ENCODE data around the gene UCHL1. TPM values are rescaled to one million over a fixed set of nuclear protein-coding genes. Genes with fewer than 3 reads are reported as not detected.

The UCHL1 gene
- total and polyA plus RNA-seq, 7 donors, result 10.5 to 88.3 (median 23.4) TPM

DNA sequence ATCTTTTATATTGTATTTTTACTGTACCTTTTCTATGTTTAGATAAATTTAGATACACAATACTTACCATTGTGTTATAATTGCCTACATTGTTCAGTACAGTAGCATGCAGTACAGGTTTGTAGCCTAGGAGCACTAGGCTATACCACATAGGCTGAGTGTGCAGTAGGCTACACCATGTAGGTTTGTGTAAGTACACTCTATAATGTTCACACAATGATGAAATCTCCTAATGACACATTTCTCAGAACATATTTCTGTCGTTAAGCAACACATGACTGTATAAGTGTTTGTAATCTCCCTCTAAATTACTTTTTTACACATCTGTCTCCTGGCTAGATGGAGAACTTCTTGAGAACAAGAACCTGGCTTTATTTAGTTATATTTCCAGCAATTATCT is 40.3 kb downstream of the UCHL1 start:
- intact Hi-C loops (cut with DNase I), result loop anchor here in 1 of 2 donors (10.0 kb wide), 1 partner anchor 48 kb away; no protein-coding TSS in a partner anchor
- Histone ChIP-seq H3K4me1 (no peaks in the 10 kb centered on the region), H3K36me3 (ENCODE audit: insufficient read depth in 1 of 2, low read depth in 1 of 2) (no peaks in the 10 kb centered on the region), H3K9me3 (no peaks in the 10 kb centered on the region), H3K27me3 (ENCODE audit: insufficient read depth in 3 of 3, low read length in 2 of 3) (no peaks in the 10 kb centered on the region), H3K27ac (no peak overlapping the region), H3K4me3 (no peak overlapping the region)
- no peak for ATAC-seq
- no peak for DNase-seq
- TF ChIP-seq, protein P1, sequence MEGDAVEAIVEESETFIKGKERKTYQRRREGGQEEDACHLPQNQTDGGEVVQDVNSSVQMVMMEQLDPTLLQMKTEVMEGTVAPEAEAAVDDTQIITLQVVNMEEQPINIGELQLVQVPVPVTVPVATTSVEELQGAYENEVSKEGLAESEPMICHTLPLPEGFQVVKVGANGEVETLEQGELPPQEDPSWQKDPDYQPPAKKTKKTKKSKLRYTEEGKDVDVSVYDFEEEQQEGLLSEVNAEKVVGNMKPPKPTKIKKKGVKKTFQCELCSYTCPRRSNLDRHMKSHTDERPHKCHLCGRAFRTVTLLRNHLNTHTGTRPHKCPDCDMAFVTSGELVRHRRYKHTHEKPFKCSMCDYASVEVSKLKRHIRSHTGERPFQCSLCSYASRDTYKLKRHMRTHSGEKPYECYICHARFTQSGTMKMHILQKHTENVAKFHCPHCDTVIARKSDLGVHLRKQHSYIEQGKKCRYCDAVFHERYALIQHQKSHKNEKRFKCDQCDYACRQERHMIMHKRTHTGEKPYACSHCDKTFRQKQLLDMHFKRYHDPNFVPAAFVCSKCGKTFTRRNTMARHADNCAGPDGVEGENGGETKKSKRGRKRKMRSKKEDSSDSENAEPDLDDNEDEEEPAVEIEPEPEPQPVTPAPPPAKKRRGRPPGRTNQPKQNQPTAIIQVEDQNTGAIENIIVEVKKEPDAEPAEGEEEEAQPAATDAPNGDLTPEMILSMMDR (IDR thresholded peaks at IDR 0.05), result no peak
- WGBS, 3 donors, result 35 to 46% (median 44%) methylated on average over 1 of the region's 1 CpG

DNA sequence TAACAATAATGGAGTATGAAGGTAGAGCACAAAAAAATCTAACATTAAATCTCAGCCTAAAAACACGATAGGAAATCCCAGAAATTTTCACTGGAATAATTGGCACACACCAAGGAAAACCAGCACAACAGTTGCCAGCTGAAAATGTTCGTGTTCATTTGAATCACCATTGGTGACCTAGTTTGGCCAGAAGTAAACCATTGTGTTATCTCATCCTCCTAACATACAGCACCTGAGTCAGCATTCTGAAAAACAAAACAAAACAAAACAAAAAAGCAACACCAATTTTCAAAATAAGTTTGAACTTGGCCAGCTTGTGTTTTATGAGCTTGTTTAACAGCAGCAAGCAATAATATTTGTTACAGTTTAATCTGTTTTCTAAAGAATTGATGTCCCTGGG is 41.1 kb downstream of the UCHL1 start:
- no peak for ATAC-seq
- WGBS, 3 donors, result 4 to 13% (median 10%) methylated on average over 2 of the region's 2 CpGs

DNA sequence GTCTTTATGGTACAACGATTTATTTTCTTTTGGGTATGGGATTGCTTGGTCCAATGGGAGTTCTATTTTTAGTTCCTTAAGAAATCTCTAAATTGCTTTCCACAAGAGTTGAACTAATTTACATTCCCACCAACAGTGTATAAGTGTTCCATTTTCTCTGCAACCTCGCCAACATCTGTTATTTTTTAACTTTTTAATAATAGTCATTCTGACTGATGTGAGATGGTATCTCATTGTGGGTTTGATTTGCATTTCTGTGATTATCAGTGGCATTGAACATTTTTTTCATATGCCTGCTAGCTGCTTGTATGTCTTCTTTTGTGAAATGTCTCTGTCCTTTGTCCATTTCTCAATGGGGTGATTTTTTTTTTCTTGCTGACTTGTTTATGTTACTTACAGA is 42.8 kb downstream of the UCHL1 start:
- H3K27me3 ChIP-seq (ENCODE audit: insufficient read depth in 3 of 3, low read length in 2 of 3), result no peaks in the 10 kb centered on the region
- H3K9me3 ChIP-seq, result no peaks in the 10 kb centered on the region
- no peak for ATAC-seq
- no peak overlapping the region for H3K27ac ChIP-seq
- DNase-seq, result no peak
- no peaks in the 10 kb centered on the region for H3K36me3 ChIP-seq (ENCODE audit: insufficient read depth in 1 of 2, low read depth in 1 of 2)
- 83 to 86% (median 83%) methylated on average over 2 of the region's 2 CpGs for WGBS, 3 donors
- no peaks in the 10 kb centered on the region for H3K4me1 ChIP-seq
- TF ChIP-seq, protein P1 (IDR thresholded peaks at IDR 0.05), result no peak
- no peak overlapping the region for H3K4me3 ChIP-seq
- intact Hi-C loops (cut with DNase I), result loop anchor here in 1 of 2 donors (10.0 kb wide), 1 partner anchor 45 kb away; no protein-coding TSS in a partner anchor

More for the DNA sequence above, 41.1 kb downstream of the UCHL1 start:
- no peak for DNase-seq
- no peaks in the 10 kb centered on the region for H3K4me1 ChIP-seq
- no peak overlapping the region for H3K27ac ChIP-seq
- TF ChIP-seq, protein P1 (IDR thresholded peaks at IDR 0.05), result no peak
- no peaks in the 10 kb centered on the region for H3K36me3 ChIP-seq (ENCODE audit: insufficient read depth in 1 of 2, low read depth in 1 of 2)
- no peak overlapping the region for H3K4me3 ChIP-seq
- H3K9me3 ChIP-seq, result no peaks in the 10 kb centered on the region
- intact Hi-C loops (cut with DNase I), result loop anchor here in 1 of 2 donors (10.0 kb wide), 1 partner anchor 47 kb away; no protein-coding TSS in a partner anchor
- H3K27me3 ChIP-seq (ENCODE audit: insufficient read depth in 3 of 3, low read length in 2 of 3), result no peaks in the 10 kb centered on the region

DNA sequence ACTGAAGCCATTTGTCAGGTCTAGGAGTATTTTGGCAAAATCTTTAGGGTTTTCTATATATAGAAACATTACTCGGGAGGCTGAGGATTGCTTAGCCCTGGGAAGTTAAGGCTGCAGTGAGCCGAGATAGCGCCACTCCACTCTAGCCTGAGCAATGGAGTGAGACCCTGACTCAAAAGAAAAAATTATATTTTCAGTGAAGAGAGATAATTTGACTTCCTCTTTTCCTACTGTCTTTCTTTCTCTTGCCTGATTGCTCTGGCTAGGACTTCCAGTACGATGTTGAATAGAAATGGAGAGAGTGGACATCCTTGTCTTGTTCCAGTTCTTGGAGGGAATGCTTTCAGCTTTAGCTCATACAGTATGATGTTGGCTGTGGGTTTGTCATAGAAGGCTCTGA is 44.4 kb downstream of the UCHL1 start:
- Histone ChIP-seq H3K4me1 (no peaks in the 10 kb centered on the region), H3K9me3 (no peaks in the 10 kb centered on the region), H3K27ac (no peak overlapping the region), H3K36me3 (ENCODE audit: insufficient read depth in 1 of 2, low read depth in 1 of 2) (no peaks in the 10 kb centered on the region), H3K4me3 (no peak overlapping the region), H3K27me3 (ENCODE audit: insufficient read depth in 3 of 3, low read length in 2 of 3) (no peaks in the 10 kb centered on the region)
- TF ChIP-seq, protein P1 (IDR thresholded peaks at IDR 0.05), result no peak
- 60 to 83% (median 63%) methylated on average over 4 of the region's 4 CpGs for WGBS, 3 donors
- intact Hi-C loops (cut with DNase I), result no loop called here
- DNase-seq (no peak), ATAC-seq (no peak)

Measured in psoas muscle (tissue), 8 donors.